ENCODE measurements around the gene TTLL9. TPM values are rescaled to one million over a fixed set of nuclear protein-coding genes. Genes with fewer than 3 reads are reported as not detected.

Gene TTLL9
- total RNA-seq, 1 donor from 2014 or later = 0.67 TPM

GRCh38 chr20:31951203-31951529, 80.7 kb downstream of the TTLL9 start:
- peak overlapping the region; percentile 97 for H3K4me3 Mint-ChIP-seq
- peak overlapping the region; percentile 91 for H3K27ac Mint-ChIP-seq

GRCh38 chr20:31951530-31952453, 81.4 kb downstream of the TTLL9 start, which contains the start of gene PDRG1:
Gene PDRG1 (minus strand): TSS chr20:31952046. CDS start chr20:31951961, 85 bp downstream.
- Mint-ChIP-seq H3K9me3 (peaks cover 10% of the 10 kb centered on the region), H3K36me3 (peaks cover 26% of the 10 kb centered on the region), H3K27ac (peak within 1 kb of the TSS; percentile 94), H3K4me1 (peaks cover 15% of the 10 kb centered on the region), H3K4me3 (peak within 1 kb of the TSS; percentile 97), H3K27me3 (ENCODE audit: low read depth) (peaks cover 27% of the 10 kb centered on the region)
- peak; percentile 98 to 99 for DNase-seq (ENCODE audit: low spot score in 2 of 2, unreplicated experiment in 2 of 2)
- peak; percentile 80 for TF ChIP-seq CTCF (IDR thresholded peaks at IDR 0.05; ENCODE audit: unreplicated experiment)

More at GRCh38 chr20:31951203-31951529, 80.7 kb downstream of the TTLL9 start:
- no peak for TF ChIP-seq CTCF (IDR thresholded peaks at IDR 0.05; ENCODE audit: unreplicated experiment)
- Mint-ChIP-seq H3K9me3 (peaks cover 10% of the 10 kb centered on the region), H3K36me3 (peaks cover 32% of the 10 kb centered on the region), H3K27me3 (ENCODE audit: low read depth) (peaks cover 20% of the 10 kb centered on the region), H3K4me1 (peaks cover 15% of the 10 kb centered on the region)
- no peak for DNase-seq (ENCODE audit: low spot score in 2 of 2, unreplicated experiment in 2 of 2)

- no peak overlapping the region for H3K27ac Mint-ChIP-seq
- H3K4me3 Mint-ChIP-seq = no peak overlapping the region
- peaks cover 15% of the 10 kb centered on the region for H3K4me1 Mint-ChIP-seq
- H3K36me3 Mint-ChIP-seq = peaks cover 11% of the 10 kb centered on the region
- H3K27me3 Mint-ChIP-seq (ENCODE audit: low read depth) = peaks cover 40% of the 10 kb centered on the region
- TF ChIP-seq CTCF (IDR thresholded peaks at IDR 0.05; ENCODE audit: unreplicated experiment) = no peak
- peaks cover 3% of the 10 kb centered on the region for H3K9me3 Mint-ChIP-seq
- DNase-seq (ENCODE audit: low spot score in 2 of 2, unreplicated experiment in 2 of 2) = no peak
These were observed 83.2 kb downstream of the TTLL9 start for GRCh38 chr20:31953556-31954148.

GRCh38 chr20:31954500-31954899, 84.1 kb downstream of the TTLL9 start:
- no peak for DNase-seq (ENCODE audit: low spot score in 2 of 2, unreplicated experiment in 2 of 2)
- TF ChIP-seq CTCF (IDR thresholded peaks at IDR 0.05; ENCODE audit: unreplicated experiment) = no peak
- Mint-ChIP-seq H3K4me1 (peaks cover 15% of the 10 kb centered on the region), H3K27me3 (ENCODE audit: low read depth) (peaks cover 47% of the 10 kb centered on the region), H3K4me3 (no peak overlapping the region), H3K9me3 (no peaks in the 10 kb centered on the region), H3K36me3 (peaks cover 6% of the 10 kb centered on the region), H3K27ac (no peak overlapping the region)

- Mint-ChIP-seq H3K27ac (no peak overlapping the region), H3K4me1 (peaks cover under 1% of the 10 kb centered on the region), H3K36me3 (no peaks in the 10 kb centered on the region), H3K27me3 (ENCODE audit: low read depth) (peaks cover 65% of the 10 kb centered on the region), H3K9me3 (no peaks in the 10 kb centered on the region), H3K4me3 (no peak overlapping the region)
- no peak for DNase-seq (ENCODE audit: low spot score in 2 of 2, unreplicated experiment in 2 of 2)
- no peak for TF ChIP-seq CTCF (IDR thresholded peaks at IDR 0.05; ENCODE audit: unreplicated experiment)
These were observed 86.4 kb downstream of the TTLL9 start for GRCh38 chr20:31956556-31957526.

All from mesothelial cell of epicardium (in vitro differentiated cells).